Heart right ventricle (tissue), 16 donors: Measurements from ENCODE around the gene SPO11. TPM values are rescaled to one million over a fixed set of nuclear protein-coding genes. Genes with fewer than 3 reads are reported as not detected.
"Not testable (repeated sequence)": the region's sequence is repeated elsewhere in the genome, so short reads cannot be mapped to it uniquely, and the experiment has no call there.

ENCODE experiments used
- ATAC-seq, 8 donors: fragments of 200-7000 bp; cut with Tn5 transposase; one replicate each; pipeline ENCODE4 v1.9.1; 2020; ENCODE audit warnings: mild to moderate bottlenecking in 8 of 8, moderate library complexity in 8 of 8, moderate number of reproducible peaks in 1 of 8
- DNase-seq, 2 donors: peaks; one replicate each; pipeline ENCODE4 v3.0.0-alpha.2; 2020
- H3K27ac ChIP-seq, 10 donors: fragments of 200-600 bp; sonication (generic) in 2 of 10; one replicate each; pipeline versions ENCODE4 v1.5.0 to v1.8.0; 2020 to 2022; ENCODE audit warnings: mild to moderate bottlenecking in 3 of 10
- H3K27me3 ChIP-seq, 7 donors: fragments of 200-600 bp; one replicate each; pipeline ENCODE4 v1.8.0; 2021 to 2022; ENCODE audit warnings: mild to moderate bottlenecking in 2 of 7
- H3K36me3 ChIP-seq, 9 donors: fragments of 200-600 bp; sonication (generic) in 1 of 9; one replicate each; pipeline versions ENCODE4 v1.5.0 to v1.8.0; 2020 to 2022; ENCODE audit warnings: mild to moderate bottlenecking in 2 of 9
- H3K4me1 ChIP-seq, 9 donors: fragments of 200-600 bp; sonication (generic) in 1 of 9; one replicate each; pipeline versions ENCODE4 v1.5.0 to v1.8.0; 2020 to 2022; ENCODE audit warnings: mild to moderate bottlenecking in 4 of 9
- H3K4me3 ChIP-seq, 10 donors: fragments of 200-600 bp; sonication (generic) in 2 of 10; one replicate each; pipeline versions ENCODE4 v1.5.0 to v1.8.0; 2020 to 2022; ENCODE audit warnings: mild to moderate bottlenecking in 7 of 10, moderate library complexity in 2 of 10
- H3K9me3 ChIP-seq, 11 donors: fragments of 200-600 bp in 10 of 11; sonication (generic) in 2 of 11; one replicate each; pipeline versions ENCODE4 v1.5.0 to v1.8.0; 2013 to 2022; ENCODE audit warnings: mild to moderate bottlenecking in 2 of 11, control low read depth in 1 of 11, moderate library complexity in 1 of 11
- WGBS, 2 donors: extraction: QIAGEN DNeasy Blood & Tissue Kit; methylation state at CpG; one replicate each; pipeline ENCODE4 v1.1.7; 2013; ENCODE audit warnings: inconsistent platforms in 1 of 2; 5-methylcytosine and 5-hydroxymethylcytosine counted together
- intact Hi-C, 10 donors: fragments of 100-400 bp; cut with DNase I; formaldehyde crosslinking; loops; one replicate each; pipeline versions ENCODE4 v1.11.1 to v1.14.2; 2022
- polyA plus RNA-seq, 2 donors: library from polyadenylated mRNA; stranded (reverse); fragments of 200-250 nt; gene quantifications; one replicate each; pipeline ENCODE4 v1.2.3, GENCODE V29; 2013
- total RNA-seq, 10 donors: library from RNA; stranded (reverse); fragmentation: NEBNext Ultra II Directional in 3 of 10; extraction: Animal tissue kit (Norgen Biotek cat#: 25700) in 3 of 10; gene quantifications; one replicate each; pipeline versions ENCODE4 v1.2.1 to v1.2.4, GENCODE V29; 2021 to 2023
- TF ChIP-seq, protein P1 (sequence below), 9 donors: fragments of 200-600 bp; sonication (generic) in 2 of 9; IDR thresholded peaks; one replicate each; pipeline versions ENCODE4 v1.5.0 to v1.8.0; 2021 to 2022; ENCODE audit warnings: antibody characterized with exemption in 9 of 9, mild to moderate bottlenecking in 5 of 9, moderate library complexity in 1 of 9
- donor health status: Arrhythmogenic right ventricular cardiomyopathy.
- donor health status: ischemic (EF 13 %, LVEDD 7.1; RV severe dilation, severe dysfunction).
- donor health status: healthy with polysubstance abuse.
- donor health status: DM: no; HTN: yes; CAD: no.
- donor health status: DM: no; HTN: no; CAD: no.
- donor health status: ischemic (EF 25% LVEDD 6.9; RV normal size, moderate dysfunction).
- donor health status: ischemic (EF 25% LVEDD 5.7; RV mildly dilated, moderate dysfunction).
- donor health status: healthy.
- donor health status: DM: yes; HTN: yes; CAD: no.
- donor health status: Ischemic cardiomyopathy.
- donor health status: ischemic (EF 35%, LVEDD 5.7; RV mildly dilated, moderate dysfunction).
- donor health status: nonischemic (EF 11% LVEDD 7.7; RV severe dilation, severe dysfunction).
- donor health status: DM: yes; HTN: yes; CAD: no.
- donor health status: PGD.
- donor health status: ischemic (EF 29% LVEDD 5.4; RV normal size, mild dysfunction).
- donor health status: nonischemic (EF 23%, LVEDD 6.1; RV moderate dilation, normal function).

Gene SPO11
- total and polyA plus RNA-seq, 12 donors = not detected

DNA sequence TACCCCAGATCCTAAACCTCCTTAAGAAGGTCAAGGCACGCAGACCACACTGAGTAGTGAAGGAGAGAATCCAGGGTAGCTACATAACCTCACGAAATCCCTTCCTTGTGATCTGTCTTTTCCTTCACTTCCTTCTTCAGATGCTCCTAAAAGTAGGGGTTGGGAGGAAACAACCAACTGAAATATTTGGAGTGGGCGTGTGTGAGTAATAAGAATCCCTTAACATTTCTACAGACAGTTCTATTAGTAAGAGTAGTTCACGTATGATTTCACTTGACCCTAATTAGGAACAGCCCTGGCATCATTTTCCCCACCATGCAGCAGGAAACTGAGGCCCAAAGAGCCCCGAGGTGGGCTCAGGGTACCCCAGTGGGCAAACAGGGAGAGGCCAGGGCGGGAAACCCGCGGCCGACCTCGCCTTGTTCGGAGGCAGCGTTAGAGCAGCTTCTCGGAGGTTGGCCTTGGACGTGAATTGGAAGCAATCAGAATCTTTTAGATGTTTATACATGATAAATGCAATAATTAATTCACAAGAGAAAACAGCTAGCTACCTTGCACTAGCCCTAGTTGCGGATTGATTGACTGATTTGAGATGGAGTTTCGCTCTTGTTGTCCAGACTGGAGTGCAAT lies 20.6 kb downstream of the SPO11 start:
- peaks cover 0 to 10% (median 0%) of the 10 kb centered on the region in 7 donors for H3K27me3 ChIP-seq
- TF ChIP-seq, protein P1, sequence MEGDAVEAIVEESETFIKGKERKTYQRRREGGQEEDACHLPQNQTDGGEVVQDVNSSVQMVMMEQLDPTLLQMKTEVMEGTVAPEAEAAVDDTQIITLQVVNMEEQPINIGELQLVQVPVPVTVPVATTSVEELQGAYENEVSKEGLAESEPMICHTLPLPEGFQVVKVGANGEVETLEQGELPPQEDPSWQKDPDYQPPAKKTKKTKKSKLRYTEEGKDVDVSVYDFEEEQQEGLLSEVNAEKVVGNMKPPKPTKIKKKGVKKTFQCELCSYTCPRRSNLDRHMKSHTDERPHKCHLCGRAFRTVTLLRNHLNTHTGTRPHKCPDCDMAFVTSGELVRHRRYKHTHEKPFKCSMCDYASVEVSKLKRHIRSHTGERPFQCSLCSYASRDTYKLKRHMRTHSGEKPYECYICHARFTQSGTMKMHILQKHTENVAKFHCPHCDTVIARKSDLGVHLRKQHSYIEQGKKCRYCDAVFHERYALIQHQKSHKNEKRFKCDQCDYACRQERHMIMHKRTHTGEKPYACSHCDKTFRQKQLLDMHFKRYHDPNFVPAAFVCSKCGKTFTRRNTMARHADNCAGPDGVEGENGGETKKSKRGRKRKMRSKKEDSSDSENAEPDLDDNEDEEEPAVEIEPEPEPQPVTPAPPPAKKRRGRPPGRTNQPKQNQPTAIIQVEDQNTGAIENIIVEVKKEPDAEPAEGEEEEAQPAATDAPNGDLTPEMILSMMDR (IDR thresholded peaks at IDR 0.05) = no peak
- DNase-seq (no peak), ATAC-seq (no peak)
- peaks cover 4 to 20% (median 15%) of the 10 kb centered on the region in 9 donors for H3K4me1 ChIP-seq
- no peak overlapping the region for H3K4me3 ChIP-seq
- peak overlapping the region in 3 of 10 donors; percentile 21 to 34 (median 31) for H3K27ac ChIP-seq
- intact Hi-C loops = no loop called here
- H3K9me3 ChIP-seq = no peaks in the 10 kb centered on the region
- 89 to 95% methylated on average over 16 of the region's 16 CpGs for WGBS, 2 donors
- H3K36me3 ChIP-seq = peaks cover 0 to 14% (median 0%) of the 10 kb centered on the region in 9 donors

DNA sequence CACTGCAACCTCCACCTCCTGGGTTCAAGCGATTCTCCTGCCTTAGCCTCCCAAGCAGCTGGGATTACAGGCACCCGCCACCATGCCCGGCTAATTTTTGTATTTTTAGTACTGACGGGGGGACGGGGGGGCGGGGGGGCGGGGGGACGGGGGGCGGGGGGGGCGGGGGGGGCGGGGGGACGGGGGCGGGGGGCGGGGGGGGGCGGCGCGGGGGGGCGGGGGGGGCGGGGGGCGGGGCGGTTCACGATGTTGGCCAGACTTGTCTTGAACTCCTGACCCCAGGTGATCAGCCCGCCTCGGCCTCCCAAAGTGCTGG lies 21.1 kb downstream of the SPO11 start:
- H3K36me3 ChIP-seq = peaks cover 0 to 17% (median 0%) of the 10 kb centered on the region in 9 donors
- peaks cover 4 to 20% (median 15%) of the 10 kb centered on the region in 9 donors for H3K4me1 ChIP-seq
- WGBS, 2 donors = 15 to 18% methylated on average over 10 to 11 of the region's 24 CpGs
- H3K9me3 ChIP-seq, intact Hi-C loops, H3K27me3 ChIP-seq, DNase-seq, ATAC-seq: not testable (repeated sequence)
- peak overlapping the region in 9 of 10 donors; percentile 75 to 95 (median 87) for H3K27ac ChIP-seq
- H3K4me3 ChIP-seq = peak overlapping the region in 9 of 10 donors; percentile 71 to 96 (median 84)

DNA sequence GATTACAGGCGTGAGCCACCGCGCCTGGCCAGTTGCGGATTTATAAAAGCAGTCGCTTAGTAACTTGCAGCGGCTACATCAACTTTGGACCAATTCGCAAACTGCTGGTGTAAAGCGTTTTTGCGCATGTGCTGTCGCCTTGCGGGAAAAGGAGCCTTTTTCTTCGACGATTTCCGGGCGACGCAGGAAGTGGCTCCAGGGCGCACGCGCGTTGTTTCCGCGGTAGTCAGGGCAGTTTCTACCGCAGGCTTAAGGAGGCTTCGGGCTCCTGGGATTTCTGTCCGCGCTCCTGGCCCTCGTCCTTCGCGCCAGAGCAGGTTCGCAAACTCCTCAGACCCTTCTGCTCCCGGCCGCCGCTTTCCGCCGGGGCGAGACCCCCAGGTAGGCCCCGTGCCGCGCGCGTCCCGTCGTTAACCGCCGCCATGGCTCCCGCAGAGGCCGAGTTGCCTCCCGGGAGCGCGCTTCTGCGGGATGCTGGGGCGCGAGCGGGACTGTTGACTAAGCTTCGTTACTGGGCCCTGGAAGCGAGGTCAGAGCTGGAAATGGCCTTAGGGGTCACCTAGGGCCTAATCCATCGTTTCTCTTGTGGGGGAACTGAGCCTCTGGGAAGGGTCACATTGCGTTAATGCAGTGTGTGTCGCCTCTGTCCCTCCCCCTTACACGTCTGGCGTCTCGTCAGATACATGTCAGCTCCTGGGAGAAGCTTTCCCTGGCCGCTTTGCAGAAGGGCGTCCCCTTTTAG lies 21.6 kb downstream of the SPO11 start, which contains the start of gene RAE1:
Gene RAE1, plus strand, starts transcription at position 214 of the 742 bp plus-strand sequence. CDS start 2,784 bp downstream, outside the sequence.
- peak; percentile 89 to 91 for DNase-seq
- TF ChIP-seq, protein P1 (IDR thresholded peaks at IDR 0.05) = no peak
- intact Hi-C loops = no loop called here
- Histone ChIP-seq H3K9me3 (no peaks in the 10 kb centered on the region), H3K4me3 (peak within 1 kb of the TSS; percentile 50 to 96 (median 82)), H3K27ac (peak within 1 kb of the TSS in 9 of 10 donors; percentile 75 to 95 (median 87)), H3K27me3 (peaks cover 0 to 6% (median 0%) of the 10 kb centered on the region in 7 donors), H3K4me1 (peaks cover 4 to 20% (median 15%) of the 10 kb centered on the region in 9 donors), H3K36me3 (peaks cover 0 to 21% (median 0%) of the 10 kb centered on the region in 9 donors)
- ATAC-seq = peak; percentile 79 to 95 (median 91)
- WGBS, 2 donors = 0 to 1% methylated on average over 64 of the region's 64 CpGs

DNA sequence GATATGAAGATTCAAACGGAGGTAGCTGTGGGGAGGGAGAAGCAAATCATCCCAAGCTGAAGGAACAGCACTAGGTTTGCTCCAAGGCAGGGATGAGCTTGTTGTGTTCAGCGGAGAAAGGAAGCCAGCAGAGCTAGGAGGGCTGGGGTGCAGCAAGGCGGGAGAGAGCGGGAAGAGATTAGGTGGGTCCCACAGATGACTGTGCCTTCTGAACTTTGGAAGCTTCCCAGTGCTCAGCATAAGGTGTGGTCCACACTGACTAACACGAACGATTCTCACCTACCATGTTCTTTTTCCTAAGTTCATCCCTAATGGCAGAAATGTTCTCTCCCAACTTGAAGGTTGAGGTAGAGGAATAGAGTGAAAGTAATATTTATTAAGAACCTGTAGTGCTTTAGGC lies 22.7 kb downstream of the SPO11 start:
- Histone ChIP-seq H3K27me3 (peaks cover 0 to 2% (median 0%) of the 10 kb centered on the region in 7 donors), H3K9me3 (no peaks in the 10 kb centered on the region), H3K4me1 (peaks cover 4 to 20% (median 15%) of the 10 kb centered on the region in 9 donors), H3K27ac (no peak overlapping the region), H3K4me3 (peak overlapping the region in 5 of 10 donors; percentile 73 to 96 (median 89)), H3K36me3 (peaks cover 0 to 29% (median 0%) of the 10 kb centered on the region in 9 donors)
- ATAC-seq (no peak), DNase-seq (no peak)
- intact Hi-C loops = no loop called here
- 77 to 79% methylated on average over 6 of the region's 6 CpGs for WGBS, 2 donors
- TF ChIP-seq, protein P1 (IDR thresholded peaks at IDR 0.05) = no peak
